SW480 (cell line): Measurements from ENCODE around the gene CPLX4.

Experiments used
- DNase-seq: peaks from one replicate; pipeline ENCODE4 v3.0.0-alpha.2; 2016; ENCODE audit warnings: low spot score

The CPLX4 gene

DNA sequence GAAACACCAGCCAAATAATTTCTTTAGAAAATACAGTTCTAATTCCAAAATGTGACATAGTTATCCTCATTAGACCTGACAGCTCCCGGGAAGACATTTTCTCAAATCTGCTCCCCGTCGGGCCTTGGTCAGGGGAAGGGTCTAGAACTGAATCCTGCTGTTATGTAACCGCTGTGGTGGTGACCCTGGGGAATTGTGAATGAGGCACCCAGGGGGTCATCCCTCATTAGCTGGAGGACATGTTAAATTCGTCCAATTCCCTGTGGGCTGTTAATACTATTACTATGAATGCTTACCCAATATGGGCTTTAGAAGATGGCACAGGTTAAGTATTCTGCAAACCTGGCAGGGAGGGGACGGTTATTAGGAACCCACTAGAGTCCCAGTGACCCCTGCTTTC lies 11.8 kb downstream of the CPLX4 start:
- DNase-seq, result no peak

DNA sequence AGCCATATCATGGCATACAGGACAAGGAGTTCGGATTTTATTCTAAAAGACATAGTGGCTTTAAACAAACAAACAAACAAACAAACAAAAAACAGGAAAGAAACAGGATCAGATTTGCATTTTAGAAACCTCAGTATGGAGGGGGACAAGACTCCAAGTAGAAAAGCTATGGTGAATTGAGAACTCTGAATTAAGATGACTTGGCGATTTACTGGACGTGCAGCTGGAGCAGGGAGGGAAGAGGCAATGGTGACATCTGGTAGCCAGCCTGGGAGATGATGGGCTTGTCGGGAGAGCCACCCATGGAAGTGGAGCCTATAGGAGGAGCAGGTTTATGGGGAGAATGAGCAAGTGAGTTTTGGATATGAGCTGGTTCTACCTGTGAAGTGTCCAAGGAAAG lies 13.2 kb downstream of the CPLX4 start:
- no peak for DNase-seq

DNA sequence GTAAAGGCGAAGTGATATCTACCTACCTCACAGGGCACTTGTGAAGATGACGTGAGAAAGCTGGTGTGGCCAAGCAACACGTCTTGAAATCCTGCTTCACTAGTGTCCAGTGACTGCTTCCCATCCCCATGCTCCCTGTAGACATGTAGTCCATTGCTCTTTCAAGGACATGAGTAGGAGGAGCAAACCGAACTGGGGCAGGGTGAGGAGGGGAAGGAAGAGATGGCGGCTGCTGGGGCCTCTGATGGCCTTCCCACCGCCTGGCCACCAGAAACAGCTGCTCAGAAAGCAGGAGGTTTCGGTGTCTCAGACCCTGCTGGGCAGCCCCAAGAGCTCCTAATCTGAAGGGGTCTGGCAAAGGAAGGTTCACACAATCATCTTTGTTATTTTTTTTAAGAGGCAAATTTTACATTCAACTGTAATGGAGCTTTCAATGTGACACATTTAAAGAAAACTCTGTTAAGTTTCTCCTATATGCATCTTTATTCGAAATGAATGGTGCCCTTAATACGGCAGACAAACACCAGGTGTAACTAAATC lies 14.7 kb downstream of the CPLX4 start:
- no peak for DNase-seq

DNA sequence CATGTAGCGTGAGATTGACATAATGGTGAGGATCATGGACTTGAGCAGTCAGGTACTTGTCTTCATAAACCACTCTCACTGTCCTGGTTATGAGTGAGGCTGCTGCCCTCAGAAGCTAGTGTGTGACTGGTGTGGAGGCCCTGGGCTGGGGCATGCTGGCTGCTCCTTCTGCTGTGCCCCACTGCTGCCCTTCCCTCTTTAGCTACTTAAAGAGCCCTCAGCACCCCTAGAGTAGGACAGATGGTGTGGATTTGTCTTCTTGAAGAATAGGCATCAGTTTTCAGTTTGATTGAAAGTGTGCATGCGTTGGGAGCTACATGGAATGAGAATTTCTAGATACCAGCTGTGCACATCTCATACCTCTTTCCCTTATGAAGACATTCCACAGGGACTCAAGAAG lies 15.4 kb downstream of the CPLX4 start:
- no peak for DNase-seq

DNA sequence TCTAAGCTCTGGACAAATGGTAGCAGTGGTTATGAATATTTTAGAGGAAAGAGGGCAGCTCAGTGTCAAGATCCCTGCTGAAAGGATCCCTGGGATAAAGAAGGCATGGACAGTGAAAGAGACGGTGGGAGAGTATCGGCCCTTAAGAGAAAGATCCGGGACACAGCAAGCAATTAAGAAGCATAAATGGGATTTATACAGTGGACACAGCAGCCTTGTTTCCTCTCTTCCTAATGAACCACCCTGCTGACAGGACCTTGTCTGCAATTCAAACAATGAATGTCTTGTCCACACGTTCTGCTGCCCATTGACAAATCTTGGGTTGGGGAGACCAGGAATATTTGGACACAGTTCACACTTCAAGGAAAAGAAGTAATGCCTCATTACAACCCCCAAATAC lies 16.5 kb downstream of the CPLX4 start:
- no peak for DNase-seq

- DNase-seq, result peak; percentile 1
Observed at GRCh38 chr18:59300676-59301285, 17.7 kb downstream of the CPLX4 start.

- no peak for DNase-seq
Observed at GRCh38 chr18:59298871-59299270, 19.6 kb downstream of the CPLX4 start.

DNA sequence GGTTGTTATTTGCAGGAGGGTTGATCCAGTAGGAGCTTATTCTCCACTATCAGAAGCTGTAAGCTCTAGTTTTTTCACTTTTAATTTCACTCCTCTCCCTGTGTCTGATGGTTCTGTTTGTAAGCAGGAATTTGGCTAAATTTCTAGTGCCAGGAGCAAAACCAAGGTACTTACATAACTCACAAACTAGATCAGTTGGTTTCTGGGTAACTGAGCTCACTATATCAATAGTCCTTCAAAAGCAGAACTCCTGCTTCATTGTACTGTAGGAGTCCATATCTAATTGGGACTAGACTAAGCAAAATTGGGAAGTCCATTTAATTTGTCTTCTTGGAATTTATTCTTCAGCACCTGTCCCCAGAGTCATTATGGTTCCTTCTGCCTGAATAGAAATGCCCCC lies 25.1 kb downstream of the CPLX4 start:
- no peak for DNase-seq

DNA sequence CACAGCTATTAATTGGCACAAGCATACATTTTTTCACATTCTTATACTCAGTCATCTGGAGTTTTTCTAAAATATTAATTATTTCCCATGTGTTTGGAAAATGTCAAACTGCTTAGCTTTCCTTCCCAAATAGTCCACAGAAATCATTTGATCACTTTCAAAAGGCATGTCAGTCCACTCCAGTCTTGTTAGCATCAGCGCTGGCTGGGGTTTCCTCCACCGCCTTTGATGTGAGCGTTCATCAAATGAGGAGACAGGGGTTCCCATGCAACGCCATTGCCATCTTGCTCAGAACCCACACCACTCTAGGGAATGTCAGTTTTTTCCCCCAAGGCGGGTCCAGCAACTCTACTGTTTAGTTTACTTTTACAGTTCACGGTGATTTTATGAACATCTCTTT lies 32.1 kb downstream of the CPLX4 start:
- no peak for DNase-seq

GRCh38 chr18:59282341-59282740 lies 36.1 kb downstream of the CPLX4 start:
- DNase-seq, result no peak

DNA sequence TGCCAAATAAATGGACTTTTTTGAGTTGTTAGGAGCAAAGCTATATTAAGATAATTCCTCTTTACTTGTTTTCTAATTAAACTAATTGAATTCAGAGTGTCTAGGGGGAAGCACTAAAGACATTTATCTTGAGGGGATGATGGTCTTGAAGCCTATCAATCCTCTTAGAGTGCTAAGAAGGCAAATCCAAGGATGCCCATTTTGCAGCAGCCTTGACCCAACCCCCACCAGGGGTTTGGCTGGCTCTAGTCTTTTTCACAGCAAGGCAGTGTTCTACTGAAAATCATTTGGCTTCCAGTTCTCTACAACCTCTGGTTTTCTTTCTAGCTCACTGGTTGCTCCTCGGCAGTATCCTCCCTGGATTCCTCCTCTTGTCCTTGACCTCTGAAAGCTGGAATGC lies 38.7 kb downstream of the CPLX4 start:
- DNase-seq, result no peak

DNA sequence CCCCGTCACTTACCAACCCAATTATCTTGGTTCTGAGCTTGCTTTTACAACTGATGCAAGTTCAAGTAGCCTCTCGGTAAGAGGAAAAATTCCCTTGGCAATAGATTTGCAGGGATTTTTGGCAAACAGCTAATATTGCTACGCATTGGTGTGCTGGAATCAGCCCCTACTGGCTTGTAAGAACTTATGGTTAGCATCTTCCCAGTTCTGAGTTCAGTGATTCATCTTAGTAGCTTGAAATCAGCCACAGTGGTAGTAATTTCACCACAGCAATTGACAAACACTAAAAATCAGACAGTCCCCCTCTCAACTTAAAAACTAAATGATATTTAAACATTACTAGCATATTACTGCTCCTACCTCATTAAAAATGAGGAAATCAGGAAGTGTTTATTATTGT lies 39.3 kb downstream of the CPLX4 start:
- no peak for DNase-seq

GRCh38 chr18:59278793-59279192 lies 39.7 kb downstream of the CPLX4 start:
- no peak for DNase-seq

DNA sequence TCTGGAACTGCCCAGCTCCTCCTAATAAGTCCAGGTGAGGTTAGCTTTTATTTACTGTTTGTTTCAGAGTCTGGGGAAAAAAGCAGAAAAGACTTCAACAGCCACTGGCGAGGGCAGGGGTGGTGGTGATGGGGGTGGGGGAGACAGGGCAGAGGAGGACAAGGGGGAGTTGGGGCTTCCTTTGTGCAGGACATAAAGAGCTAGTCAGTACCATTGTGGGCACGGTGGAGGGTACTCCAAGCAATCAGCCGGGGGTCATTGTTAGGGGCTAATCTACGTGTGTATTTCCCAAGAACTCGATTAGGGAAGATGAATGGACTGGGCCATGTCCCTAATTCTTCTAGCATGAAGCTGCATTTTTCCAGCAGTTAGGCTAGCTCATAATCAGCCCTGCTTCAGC lies 42.4 kb downstream of the CPLX4 start:
- no peak for DNase-seq

GRCh38 chr18:59275406-59275949 lies 43.0 kb downstream of the CPLX4 start:
- DNase-seq, result no peak

- no peak for DNase-seq
Observed at GRCh38 chr18:59274533-59274928, 43.9 kb downstream of the CPLX4 start.

GRCh38 chr18:59273759-59274532 lies 44.5 kb downstream of the CPLX4 start:
- no peak for DNase-seq

GRCh38 chr18:59272891-59273758 lies 45.3 kb downstream of the CPLX4 start, which contains the start of gene RAX:
TSS of gene RAX (minus strand) at chr18:59273454. CDS start at chr18:59273206, 248 bp downstream.
- DNase-seq, result no peak

GRCh38 chr18:59272221-59272888 lies 46.1 kb downstream of the CPLX4 start:
- DNase-seq, result no peak

DNA sequence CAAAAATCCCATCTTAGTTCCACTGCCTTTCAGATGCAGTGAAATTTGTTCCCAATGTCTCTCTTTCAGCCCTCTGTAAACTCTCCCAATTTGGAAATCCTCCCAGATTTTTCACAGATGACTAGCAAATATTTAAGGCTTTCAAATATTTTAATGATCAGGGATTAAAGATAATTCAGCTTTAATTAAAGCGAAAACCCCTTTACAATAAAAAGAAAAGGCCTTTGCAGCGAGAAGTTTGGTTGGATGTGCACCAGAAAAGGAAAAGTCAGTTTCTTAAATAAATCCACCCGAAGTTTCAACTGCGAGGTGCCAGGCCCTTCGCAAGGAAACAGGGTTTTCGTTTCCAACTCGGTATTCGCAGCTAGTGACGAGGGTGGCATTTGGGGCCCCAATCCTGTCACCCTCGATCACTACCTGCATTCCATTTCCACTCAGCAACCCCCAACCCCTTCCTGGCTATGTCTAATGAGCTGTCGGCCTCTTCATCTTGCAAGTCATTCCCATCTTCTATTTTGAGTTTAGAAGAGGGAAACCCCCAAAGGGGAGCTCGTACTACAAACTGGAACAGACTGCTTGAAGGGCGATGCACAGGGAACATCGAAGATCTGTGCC lies 46.7 kb downstream of the CPLX4 start:
- no peak for DNase-seq

DNA sequence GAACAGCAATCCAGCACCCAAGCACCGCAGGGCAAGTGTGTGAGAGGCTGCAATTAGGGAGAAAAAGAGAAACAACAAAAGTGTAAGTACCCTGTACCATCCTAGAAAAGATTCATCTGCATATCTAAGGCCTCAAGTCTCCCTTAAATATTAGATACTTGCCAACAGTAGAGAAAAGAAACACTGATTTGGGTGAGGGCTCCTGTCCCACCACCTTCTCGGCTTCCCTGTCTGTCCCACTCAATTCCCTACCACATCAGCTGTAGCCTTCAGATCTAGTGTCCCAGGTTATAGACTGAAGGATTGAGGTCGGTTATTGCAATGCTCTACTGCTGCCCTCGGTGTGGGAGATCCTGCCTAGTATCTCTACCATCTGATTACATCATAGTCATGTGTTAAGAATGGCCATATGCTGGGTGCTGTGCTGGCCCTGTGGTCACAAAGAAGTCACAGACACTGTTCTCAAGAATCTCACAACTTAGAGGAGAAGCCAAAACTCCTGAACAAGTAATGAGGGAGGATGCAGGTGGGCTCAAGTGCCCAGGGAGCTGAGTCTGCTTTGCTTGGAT lies 47.7 kb downstream of the CPLX4 start:
- DNase-seq, result no peak
